GM21515 (cell line): ENCODE results near the gene PPA2.

Experiments
- ATAC-seq: cut with Tn5 transposase; IDR thresholded peaks from one replicate; pipeline ENCODE4 v1.9.1; 2021; ENCODE audit not compliant: unreplicated experiment

The PPA2 gene

DNA sequence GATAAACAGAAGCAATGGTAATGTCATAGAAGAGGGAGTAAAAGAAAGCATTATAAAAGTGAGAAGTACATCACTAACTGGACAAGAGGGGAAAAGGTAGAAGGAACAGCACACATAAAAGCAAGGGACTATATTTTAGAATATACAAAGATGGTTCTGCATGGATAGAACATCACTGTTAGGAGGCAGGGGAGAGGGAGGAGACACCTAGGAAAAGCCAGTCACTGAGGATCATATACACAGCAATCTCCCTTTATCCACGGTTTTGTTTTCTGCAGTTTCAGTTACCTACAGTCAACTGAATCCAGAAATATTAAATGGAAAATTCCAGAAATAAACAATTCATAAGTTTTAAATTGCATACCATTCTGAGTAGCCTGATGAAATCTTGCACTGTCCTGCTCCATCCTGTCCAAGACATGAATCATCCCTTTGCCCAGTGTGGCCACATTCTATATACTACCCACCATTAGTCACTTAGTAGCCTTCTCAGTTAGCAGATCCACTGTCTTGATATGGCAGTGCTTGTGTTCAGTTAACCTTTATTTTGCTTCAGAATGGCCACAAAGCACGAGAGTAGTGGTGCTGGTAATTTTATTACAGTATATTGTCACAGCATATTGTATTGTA, 74.2 kb downstream of the PPA2 start:
- ATAC-seq: no peak

DNA sequence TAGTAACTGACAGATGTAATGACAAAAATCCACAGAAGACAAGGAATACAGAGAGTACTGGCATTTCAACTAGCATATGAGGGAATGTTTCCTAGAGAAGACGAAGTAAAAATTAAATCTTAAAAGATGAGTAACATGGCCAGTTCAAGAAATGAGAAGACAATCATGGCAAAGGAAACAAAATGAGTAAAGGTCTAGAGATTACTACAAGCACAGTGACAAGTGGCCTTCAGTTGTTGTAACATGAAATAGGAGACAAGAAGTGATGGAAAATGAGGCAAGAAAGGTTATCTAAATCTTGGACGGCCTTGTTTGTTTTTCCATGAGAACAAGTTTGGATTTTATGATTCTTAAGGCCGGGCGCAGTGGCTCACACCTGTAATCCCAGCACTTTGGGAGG, 81.0 kb downstream of the PPA2 start:
- no peak for ATAC-seq

DNA sequence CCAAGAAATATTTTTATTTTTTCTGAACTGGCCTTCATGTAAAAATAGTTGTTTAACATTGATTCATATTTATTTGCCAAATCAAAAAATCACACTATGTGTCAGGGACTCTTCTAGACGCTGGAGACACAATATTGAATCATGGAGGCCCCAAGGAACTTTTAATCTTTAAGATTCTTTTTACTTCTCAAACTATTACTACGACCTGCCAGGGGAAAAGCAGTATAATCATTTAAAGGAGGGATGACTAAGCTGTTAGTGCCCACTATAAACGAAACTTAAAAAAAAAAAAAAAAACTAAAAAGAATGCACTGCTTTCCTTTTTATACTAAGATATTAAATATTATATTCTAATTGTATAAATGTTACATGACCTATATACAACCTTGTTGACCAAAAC, 84.7 kb downstream of the PPA2 start:
- no peak for ATAC-seq

DNA sequence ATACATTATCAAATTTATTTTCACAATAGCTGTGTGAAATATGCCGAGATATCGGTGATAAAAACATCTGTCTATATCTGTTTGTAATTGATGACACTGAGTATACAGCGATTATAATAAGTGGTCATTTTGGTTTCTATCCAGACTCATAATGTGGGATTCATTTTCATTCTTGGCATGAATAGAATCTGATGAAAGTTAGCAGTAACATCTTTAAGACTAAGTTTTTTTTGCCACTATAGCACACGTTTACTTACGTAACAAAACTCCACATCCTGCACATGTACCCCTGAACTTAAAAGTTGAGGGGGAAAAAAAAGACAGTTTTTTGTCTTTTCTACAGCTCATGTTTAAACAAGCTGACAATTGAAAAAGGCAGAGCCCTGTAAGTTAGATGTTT, 86.4 kb downstream of the PPA2 start:
- ATAC-seq: no peak

DNA sequence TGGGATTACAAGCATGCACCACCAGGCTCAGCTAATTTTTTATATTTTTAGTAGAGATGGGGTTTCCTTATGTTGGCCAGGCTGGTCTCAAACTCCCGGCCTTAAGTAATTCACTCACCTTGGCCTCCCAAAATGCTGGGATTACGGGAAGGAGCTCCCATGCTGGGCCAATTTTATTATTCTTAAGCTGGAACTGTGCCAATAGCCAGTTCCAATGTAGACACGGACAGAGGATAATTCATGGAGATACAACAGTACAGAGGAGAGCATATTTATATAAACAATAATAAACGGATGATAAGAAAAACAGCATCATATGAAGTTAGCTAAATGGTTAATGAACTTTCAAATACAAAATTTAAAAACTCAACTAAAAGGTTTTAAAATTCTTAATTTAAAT, 87.8 kb downstream of the PPA2 start:
- no peak for ATAC-seq

DNA sequence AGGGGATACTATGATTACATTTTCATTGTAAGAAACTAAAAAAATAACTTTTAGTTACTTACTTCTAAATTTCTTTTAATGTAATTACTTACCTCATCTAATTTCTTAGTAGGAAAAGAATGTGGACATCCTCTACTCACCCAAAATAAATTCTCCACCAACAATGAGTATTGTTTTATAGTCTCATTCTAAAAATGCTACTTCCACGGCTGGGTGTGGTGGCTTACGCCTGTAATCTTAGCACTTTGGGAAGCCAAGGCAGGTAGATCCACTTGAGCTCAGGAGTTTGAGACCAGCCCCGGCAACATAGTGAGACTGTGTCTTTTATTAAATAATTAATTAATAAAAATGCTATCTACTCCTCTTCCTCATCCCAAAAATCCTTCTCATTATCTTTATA, 99.8 kb downstream of the PPA2 start:
- ATAC-seq: no peak

DNA sequence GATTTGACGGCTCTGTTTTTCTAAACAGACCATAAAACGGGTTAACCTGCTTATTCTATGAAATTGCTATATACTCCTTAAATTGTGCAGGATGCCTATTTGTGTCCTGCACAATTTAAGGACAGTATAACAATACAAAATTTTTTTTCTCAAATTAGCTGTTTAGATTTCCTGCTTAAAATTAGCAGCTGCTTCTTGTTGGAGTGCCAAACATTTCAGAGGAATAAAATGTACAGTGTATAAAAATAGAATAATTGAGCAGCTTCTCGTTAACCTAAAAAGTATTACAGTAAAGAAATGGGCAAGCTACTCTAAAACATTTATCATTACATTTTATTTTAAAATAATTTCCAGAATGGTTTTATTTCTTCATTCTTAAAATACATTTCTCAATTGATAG, 100.5 kb downstream of the PPA2 start:
- ATAC-seq: no peak

DNA sequence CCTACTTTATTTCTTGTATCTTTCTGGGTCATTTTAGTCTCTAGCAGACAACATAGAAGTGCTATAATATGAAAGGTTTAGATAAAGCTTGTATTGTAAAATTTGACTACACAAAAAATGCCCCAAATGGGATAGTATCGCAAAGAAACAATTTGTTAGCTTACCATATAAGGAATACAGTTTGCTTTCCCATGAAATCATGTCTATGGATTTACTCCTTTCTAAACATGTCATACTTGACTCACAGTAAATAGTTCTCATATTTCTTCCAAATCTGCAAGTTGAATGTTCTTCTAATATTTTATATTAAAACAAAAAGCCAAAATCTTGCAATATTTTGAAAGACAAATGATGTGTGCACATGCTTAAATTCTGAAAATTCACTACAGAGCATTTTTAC, 103.9 kb downstream of the PPA2 start:
- no peak for ATAC-seq

DNA sequence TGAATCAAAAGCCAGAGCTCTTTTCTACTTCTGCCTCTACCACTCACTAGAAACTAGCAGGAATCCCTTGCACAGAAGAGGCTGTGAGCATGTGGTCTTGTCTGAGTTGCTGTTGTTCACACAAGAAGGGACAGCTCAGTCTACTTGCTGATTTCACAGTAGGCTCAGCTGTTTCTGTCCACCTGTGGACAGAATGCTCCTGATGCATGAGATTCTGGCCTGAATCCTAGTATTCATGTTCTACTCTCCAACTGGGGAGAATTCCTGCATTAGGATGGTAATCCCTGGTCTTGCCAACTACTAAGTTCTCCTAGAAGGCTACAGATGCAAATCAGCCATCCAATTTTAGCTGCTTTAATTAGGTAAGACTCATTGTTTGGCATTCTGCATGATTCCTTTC, 112.8 kb downstream of the PPA2 start:
- no peak for ATAC-seq

DNA sequence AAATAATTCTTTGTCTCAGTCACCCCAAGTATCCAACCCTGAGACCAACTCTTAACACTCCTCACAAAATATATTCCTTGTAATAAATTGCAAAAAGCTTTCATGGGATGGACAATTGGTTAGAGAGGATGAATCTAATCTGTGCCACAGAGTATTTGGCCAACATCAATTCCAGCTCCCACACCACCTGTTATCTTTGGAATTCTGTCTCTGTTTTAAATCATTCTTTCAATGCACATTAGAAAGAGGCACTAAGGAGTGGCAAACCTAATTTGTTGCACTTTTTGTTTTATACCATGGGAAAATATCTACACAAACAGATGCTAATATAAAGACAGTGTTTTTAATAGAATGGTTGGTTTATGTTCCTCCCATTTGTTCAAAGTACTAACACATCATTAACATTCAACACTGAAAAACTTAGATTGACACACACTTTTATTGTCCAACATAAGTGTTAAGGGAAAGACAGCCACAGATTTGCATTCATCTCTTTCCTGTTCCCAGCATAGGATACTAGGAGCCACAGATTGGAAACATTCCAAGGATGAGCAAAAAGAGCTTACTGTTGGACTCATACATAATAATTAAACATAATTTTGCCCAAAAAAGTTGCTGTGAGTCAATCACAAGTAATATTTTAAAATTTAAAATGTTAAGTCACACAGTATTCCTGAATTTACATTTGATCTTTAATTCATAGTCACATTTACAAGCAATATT, 116.4 kb downstream of the PPA2 start:
- ATAC-seq: no peak

DNA sequence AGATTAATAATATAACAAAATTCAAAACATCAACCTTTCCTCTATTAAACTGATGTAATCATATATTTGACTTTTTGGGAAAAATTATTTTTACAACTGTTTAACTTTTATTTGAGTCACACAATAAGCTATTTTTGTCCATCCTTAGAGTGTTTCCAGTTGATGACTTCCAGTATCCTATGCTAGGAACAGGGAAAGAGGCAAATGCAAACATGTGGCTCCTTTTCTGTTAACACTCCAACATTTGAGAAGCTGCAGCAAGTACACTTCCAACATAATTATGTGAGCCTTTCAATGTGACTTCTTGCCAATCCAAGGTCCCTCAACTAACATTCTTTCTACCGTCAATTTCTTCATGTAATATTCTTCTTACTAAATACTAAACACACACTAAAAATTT, 117.7 kb downstream of the PPA2 start:
- no peak for ATAC-seq

DNA sequence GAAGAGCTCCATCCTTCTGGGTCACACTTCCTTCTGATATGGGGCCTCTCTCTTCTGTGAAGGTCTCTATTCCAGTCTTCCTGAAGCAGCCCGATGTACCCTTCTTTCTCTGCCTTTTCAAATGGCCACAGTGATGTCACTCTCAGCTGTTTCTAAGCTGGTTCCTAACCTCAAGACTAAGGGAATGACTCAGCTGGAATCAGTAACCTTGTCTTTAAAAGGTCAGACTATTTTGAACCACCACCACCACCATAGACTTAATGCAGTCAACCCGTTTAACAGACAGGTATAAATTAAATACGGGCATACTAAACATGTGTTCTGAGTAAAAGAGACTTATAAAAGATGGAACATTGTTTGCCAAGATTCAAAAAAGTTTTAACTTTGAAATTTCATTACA, 121.0 kb downstream of the PPA2 start:
- ATAC-seq: peak; percentile 62

DNA sequence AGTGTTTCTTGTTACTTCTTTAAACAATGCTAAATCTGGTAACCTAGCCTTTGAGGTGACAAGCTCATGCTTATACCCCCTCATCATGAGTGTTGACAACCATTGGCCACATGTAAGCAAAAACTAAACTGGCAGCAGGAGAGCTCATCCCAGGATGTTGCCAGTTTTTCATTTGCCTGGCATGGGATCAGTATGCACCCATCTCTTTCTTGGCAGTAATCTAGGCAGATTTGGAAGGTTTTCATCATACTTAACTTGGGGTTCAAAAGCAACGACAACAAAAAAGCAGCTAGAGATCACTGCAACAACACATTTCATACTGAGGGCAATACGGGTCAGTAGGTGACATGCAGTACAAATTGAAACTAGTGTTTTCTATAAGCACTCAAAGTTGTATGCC, 122.0 kb downstream of the PPA2 start:
- no peak for ATAC-seq

DNA sequence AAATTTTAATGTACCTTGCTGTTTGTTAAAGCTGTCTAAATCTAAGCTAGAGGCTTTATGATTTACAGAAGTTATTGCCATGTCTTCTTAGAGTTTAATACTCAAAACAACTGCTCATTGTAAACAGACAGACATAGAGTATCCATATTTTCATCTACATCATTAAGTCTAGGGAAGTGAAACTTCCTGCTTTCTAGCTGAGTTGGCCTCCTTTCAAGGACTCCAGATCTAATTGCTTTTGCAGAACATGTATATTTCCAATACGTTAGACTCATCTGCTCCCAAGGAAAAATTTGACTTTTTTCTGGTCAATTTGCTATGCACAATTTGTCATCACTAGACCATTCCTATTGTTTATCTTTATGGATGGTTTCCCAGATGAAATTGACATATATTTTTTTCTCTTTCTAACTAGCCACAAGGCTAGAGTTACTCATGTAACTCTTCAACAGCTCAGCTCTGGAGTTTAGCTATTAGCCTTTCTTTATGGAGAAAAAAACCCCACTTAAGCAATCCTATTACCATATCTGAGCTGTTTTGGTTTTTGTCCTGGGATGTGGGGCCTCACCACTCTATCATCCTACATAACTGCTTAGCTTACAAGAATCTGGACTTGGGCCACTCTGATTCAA, 122.9 kb downstream of the PPA2 start:
- no peak for ATAC-seq

DNA sequence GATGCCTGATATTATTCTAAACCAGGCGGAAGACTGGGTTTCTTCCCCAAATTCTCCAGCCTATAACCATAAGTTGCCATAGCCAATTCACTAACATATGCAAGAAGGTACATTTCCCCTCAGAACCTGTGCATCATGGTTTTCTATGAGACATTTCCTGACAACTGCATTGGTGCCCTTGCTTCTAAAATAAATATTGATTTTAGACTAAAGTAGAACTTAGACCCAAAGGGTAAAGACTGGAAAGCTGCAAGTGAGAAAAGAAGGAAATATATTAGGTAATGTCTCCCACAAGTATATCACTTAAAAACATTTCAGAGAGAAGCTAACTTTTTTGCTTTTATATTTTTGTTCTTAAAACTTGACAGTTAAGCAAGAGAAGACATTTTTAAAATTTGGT, 125.1 kb downstream of the PPA2 start:
- no peak for ATAC-seq

DNA sequence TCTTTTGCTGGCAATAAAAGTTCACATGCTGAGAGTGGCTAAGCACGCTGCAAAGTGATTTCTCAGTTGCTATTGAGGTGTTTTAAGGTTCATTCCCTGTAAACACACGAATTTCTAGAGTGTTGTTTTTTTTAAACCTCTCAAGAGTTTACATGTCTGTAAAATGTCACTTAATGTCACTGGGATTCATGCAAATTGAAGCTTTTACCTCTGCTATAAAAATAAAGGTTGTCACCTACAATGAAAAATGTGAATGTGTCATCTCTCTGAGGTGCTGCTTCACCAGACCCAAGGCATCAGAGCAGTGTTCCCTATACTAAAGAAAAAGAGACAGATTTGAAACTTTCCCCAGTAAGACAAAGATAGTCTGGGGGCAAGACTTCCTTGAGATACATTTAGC, 127.0 kb downstream of the PPA2 start:
- no peak for ATAC-seq

DNA sequence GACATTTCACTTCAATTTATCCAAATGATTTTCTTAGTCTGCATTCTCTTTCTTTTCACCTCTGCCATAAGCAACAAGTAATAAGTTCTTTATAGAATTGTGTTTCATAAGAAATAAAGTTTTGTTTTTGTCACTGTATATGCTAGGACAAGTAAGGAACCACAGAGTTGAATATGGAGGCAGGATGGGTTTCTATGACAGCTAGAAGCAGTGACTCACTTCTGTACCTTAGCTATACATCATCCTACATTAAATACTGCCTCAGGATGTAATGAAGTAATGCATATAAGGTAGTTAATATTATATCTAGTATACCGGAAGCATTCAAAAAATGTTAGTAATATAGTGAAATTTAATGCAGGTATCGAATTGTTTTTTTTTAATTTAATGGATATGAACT, 128.0 kb downstream of the PPA2 start:
- no peak for ATAC-seq

DNA sequence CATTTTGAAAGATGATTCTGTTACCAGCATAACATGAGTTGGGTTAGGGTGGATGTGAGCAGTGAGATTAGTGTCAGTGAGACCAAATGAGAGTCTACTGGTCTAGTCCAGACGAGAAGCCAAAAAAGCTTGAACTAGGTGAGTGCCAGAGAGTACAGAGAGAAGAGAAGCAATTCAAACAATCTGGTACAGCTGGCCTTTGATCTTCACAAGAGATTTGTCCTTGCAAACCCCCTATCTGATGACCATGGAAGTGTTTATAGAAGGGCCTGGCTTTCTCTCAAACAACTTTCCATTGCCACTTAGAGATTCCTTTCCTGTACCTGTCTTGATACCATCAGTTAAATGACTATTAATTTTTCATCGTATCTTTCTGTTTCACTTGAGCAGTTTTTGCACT, 128.5 kb downstream of the PPA2 start:
- ATAC-seq: no peak

DNA sequence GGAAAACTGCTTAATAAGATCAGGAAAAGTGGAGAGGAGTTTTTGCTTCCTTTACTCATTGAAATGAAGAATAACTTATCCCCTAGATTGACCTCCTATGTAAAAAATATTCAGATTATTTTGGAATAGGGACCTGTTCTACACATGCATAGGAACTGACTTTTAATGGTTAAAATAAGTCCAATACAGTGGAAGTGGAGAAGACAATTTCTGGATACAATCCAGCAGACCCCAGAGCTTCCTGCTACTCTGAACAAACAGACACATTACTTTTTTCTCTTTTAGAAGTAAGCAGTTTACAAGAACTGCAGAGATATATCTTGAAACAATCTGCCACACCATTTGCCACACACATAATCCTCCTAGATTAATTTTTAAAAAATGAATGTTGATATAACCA, 129.7 kb downstream of the PPA2 start:
- ATAC-seq: no peak

DNA sequence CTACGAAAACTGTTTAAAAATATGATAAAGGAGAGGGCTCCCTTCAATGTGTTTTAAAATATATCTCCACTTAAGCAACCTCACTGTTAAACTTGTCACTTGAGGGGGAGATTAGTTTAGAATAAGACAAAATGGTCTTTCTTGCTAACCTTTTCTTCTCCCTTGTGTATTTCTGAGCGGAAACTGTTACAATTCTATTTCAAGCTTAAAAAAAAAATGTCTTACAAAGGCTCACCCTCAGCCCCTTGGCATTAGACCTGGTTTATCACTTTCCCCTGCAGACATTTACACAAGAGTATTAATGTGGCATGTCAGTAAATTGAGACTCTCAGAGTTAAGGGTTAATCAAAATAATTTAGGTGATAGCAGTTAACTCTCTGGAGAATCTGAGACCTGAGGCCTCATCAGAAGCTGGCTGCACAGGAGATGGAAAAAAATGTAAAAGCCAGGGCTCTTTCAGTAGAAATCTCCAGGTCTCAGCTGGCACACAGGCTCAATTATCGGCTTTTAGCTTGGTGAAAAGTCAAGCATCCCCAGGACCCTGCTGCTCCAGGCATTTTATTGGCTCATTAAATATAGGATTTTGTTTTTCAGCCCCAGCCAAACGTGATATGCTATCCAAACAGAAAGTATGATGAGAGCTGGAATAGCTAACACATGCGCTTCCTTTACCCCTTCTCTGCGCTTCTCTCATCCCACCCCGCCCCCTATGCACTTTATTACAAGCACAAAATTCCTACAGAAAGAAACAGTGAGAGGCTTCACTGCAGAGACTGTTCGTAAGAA, 130.5 kb downstream of the PPA2 start:
- no peak for ATAC-seq

DNA sequence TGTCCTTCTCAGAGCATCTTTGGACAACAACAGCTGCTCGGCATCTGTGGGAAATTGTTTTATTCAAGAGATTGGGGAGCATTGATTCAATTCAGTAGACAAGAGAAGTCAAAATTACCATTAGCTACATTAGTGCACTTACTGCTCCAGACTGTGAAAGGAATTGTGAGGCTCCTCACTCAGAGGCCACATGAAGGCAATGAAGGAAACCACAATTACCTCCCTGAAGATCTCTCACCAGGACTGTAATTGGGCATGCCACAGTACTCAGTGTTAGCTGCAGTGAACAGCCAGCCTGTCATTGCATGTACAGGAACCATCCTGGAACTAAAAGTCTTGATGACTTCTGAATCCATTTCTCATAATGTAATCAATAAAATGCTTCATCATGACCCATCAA, 144.8 kb downstream of the PPA2 start:
- ATAC-seq: no peak

DNA sequence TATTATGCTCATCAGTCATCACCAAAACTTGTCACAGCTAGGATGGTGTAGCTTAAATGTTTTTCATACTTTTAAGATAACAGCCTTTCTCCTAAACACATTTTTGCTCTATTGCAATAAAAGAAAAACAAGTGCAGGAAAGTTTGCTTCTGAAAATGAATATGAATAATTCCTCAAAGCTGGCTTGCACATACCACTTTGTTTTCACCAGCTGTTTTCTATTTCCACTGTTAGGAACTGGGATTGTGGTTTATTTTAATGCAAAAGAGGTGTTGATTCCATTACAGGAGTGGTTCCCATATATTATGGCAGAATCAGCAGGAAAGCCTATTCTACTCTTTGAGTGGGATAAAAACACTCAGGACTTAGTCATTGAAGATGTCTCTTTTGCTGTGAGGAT, 145.9 kb downstream of the PPA2 start:
- no peak for ATAC-seq
